ENCODE data around the gene CBLL2. TPM values are rescaled to one million over a fixed set of nuclear protein-coding genes. Genes with fewer than 3 reads are reported as not detected.

CBLL2 gene
- total RNA-seq = not detected in 2 replicates
- not detected in 2 replicates for polyA plus RNA-seq
- polyA plus RNA-seq (2011; cell fraction: cytosol; rRNA removed) = not detected in 2 replicates
- polyA plus RNA-seq (2011; cell fraction: nucleus; rRNA removed) = not detected in 2 replicates
- polyA plus RNA-seq (2012) = not detected in 2 replicates
- polyA minus RNA-seq = not detected in 2 replicates
- not detected for polyA minus RNA-seq (2011; cell fraction: cytosol; rRNA and poly(A)+ RNA removed)
- polyA minus RNA-seq (2011; cell fraction: nucleus; rRNA and poly(A)+ RNA removed) = not detected in 2 replicates
- Bru-seq, nascent RNA = percentile 25 among the genes with signal in this experiment
- BruChase-seq, experiment 1, labeled RNA remaining after a 6-hour chase = not detected
- percentile 29 among the genes with signal in this experiment for BruChase-seq, experiment 2, labeled RNA remaining after a 2-hour chase
- long read RNA-seq = 0 reads

GRCh38 chrX:22272613-22273012, at the start of gene CBLL2:
Gene CBLL2, plus strand, starts transcription at chrX:22272913. Its CDS starts 79 bp downstream, at chrX:22272992.
- Histone ChIP-seq H3K27me3 (ENCODE audit: control insufficient read depth in 2 of 2, insufficient read depth in 2 of 2, low read length in 2 of 2) (no peaks in the 10 kb centered on the region), H3K4me3 (replicated peaks in 1 of 3; ENCODE audit: insufficient read depth in 1 of 3, low read depth in 1 of 3, low read length in 3 of 3) (no peak within 1 kb of the TSS), H3K9ac (replicated peaks; ENCODE audit: extremely low read depth, insufficient read depth, low read length) (no peak within 1 kb of the TSS), H4K20me1 (replicated peaks; ENCODE audit: control insufficient read depth, extremely low read depth, insufficient read depth, low read length) (no peaks in the 10 kb centered on the region), H3K4me2 (ENCODE audit: insufficient read depth, low read length) (no peak within 1 kb of the TSS), H3K36me3 (ENCODE audit: control insufficient read depth in 2 of 2, extremely low read depth in 1 of 2, insufficient read depth in 2 of 2, low read length in 2 of 2) (no peaks in the 10 kb centered on the region), H3K79me2 (ENCODE audit: control insufficient read depth, insufficient read depth, low read length) (no peaks in the 10 kb centered on the region), H3K9me1 (replicated peaks; ENCODE audit: control insufficient read depth, extremely low read depth, insufficient read depth, low read length) (no peaks in the 10 kb centered on the region), H3K9me3 (replicated peaks; ENCODE audit: control insufficient read depth, insufficient read depth, low read length) (no peaks in the 10 kb centered on the region), H3K27ac (ENCODE audit: insufficient read depth, low read depth, low read length) (no peak within 1 kb of the TSS), H3K4me1 (ENCODE audit: control insufficient read depth, extremely low read depth, insufficient read depth, low read length) (no peaks in the 10 kb centered on the region), H2AFZ (ENCODE audit: low read depth, low read length) (no peak within 1 kb of the TSS)
- BruUV-seq (replicated peaks) = no TSS peak
- ChIA-PET CTCF (interaction anchor here (0.6 kb wide), 1 partner anchor 9 kb away, joined by 5 read pairs; no protein-coding TSS in a partner anchor), POLR2A (no interaction called here)
- no peak for DNase-seq (ENCODE audit: low read depth, low spot score)
- dilution Hi-C loops (cut with MboI; ENCODE audit: extremely low pct_ligation_motif_present, low sequenced_read_pairs) = no loop called here
- TF ChIP-seq MYC (IDR thresholded peaks at IDR 0.05; ENCODE audit: low read depth, low read length) (no peak), EZH2 (IDR thresholded peaks at IDR 0.05; ENCODE audit: borderline replicate concordance, low read depth, low read length, severe bottlenecking) (no peak), POLR2A (IDR thresholded peaks at IDR 0.05; ENCODE audit: low read depth, low read length) (no peak)
- intact Hi-C loops (cut with micrococcal nuclease) = no loop called here
- FAIRE-seq = peak; percentile 8

- H2AFZ ChIP-seq (ENCODE audit: low read depth, low read length) = no peak overlapping the region
- intact Hi-C loops (cut with micrococcal nuclease) (no loop called here), dilution Hi-C loops (cut with MboI; ENCODE audit: extremely low pct_ligation_motif_present, low sequenced_read_pairs) (no loop called here)
- H3K27me3 ChIP-seq (ENCODE audit: control insufficient read depth in 2 of 2, insufficient read depth in 2 of 2, low read length in 2 of 2) = no peaks in the 10 kb centered on the region
- no peaks in the 10 kb centered on the region for H4K20me1 ChIP-seq (replicated peaks; ENCODE audit: control insufficient read depth, extremely low read depth, insufficient read depth, low read length)
- ChIA-PET POLR2A (no interaction called here), CTCF (no interaction called here)
- H3K9ac ChIP-seq (replicated peaks; ENCODE audit: extremely low read depth, insufficient read depth, low read length) = no peak overlapping the region
- H3K4me2 ChIP-seq (ENCODE audit: insufficient read depth, low read length) = no peak overlapping the region
- H3K36me3 ChIP-seq (ENCODE audit: control insufficient read depth in 2 of 2, extremely low read depth in 1 of 2, insufficient read depth in 2 of 2, low read length in 2 of 2) = no peaks in the 10 kb centered on the region
- no peak for TF ChIP-seq GATA2 (IDR thresholded peaks at IDR 0.05; ENCODE audit: insufficient read depth, insufficient read length, low read depth, low read length)
- no peak for TF ChIP-seq EZH2 (IDR thresholded peaks at IDR 0.05; ENCODE audit: borderline replicate concordance, low read depth, low read length, severe bottlenecking)
- TF ChIP-seq MAX (IDR thresholded peaks at IDR 0.05; ENCODE audit: insufficient read depth, insufficient read length) = no peak
- no peak for TF ChIP-seq POLR2AphosphoS5 (IDR thresholded peaks at IDR 0.05; ENCODE audit: insufficient read depth, low read depth, low read length)
- TF ChIP-seq MYC (IDR thresholded peaks at IDR 0.05; ENCODE audit: low read depth, low read length) = no peak
- TF ChIP-seq CTCF (IDR thresholded peaks at IDR 0.05; ENCODE audit: extremely low read depth in 1 of 2, insufficient read depth in 1 of 2, low read depth in 1 of 2, low read length in 2 of 2) = no peak
- TF ChIP-seq POLR2A (IDR thresholded peaks at IDR 0.05; ENCODE audit: low read depth, low read length) = no peak
- TF ChIP-seq FOS (IDR thresholded peaks at IDR 0.05; ENCODE audit: borderline replicate concordance, insufficient read depth, low read length) = no peak
- no peak for TF ChIP-seq JUN (IDR thresholded peaks at IDR 0.05; ENCODE audit: borderline replicate concordance, insufficient read depth, insufficient read length, low read depth)
- H3K4me1 ChIP-seq (ENCODE audit: control insufficient read depth, extremely low read depth, insufficient read depth, low read length) = no peaks in the 10 kb centered on the region
- no peaks in the 10 kb centered on the region for H3K9me3 ChIP-seq (replicated peaks; ENCODE audit: control insufficient read depth, insufficient read depth, low read length)
- no peaks in the 10 kb centered on the region for H3K79me2 ChIP-seq (ENCODE audit: control insufficient read depth, insufficient read depth, low read length)
- BruUV-seq (replicated peaks) = no TSS peak
- H3K4me3 ChIP-seq (replicated peaks in 1 of 3; ENCODE audit: insufficient read depth in 1 of 3, low read depth in 1 of 3, low read length in 3 of 3) = no peak overlapping the region
- FAIRE-seq (no peak), DNase-seq (ENCODE audit: low read depth, low spot score) (no peak)
- no peaks in the 10 kb centered on the region for H3K9me1 ChIP-seq (replicated peaks; ENCODE audit: control insufficient read depth, extremely low read depth, insufficient read depth, low read length)
- H3K27ac ChIP-seq (ENCODE audit: insufficient read depth, low read depth, low read length) = no peak overlapping the region
These were observed 38.3 kb upstream of the CBLL2 start for GRCh38 chrX:22234380-22234779.

Data from endothelial cell of umbilical vein (primary cell).